GM12874 (cell line): Measurements from ENCODE around the gene VARS2.

Experiments used
- TF ChIP-seq, protein P1 (sequence below): IDR thresholded peaks from 2 replicates; pipeline ENCODE4 v1.5.1; 2011; ENCODE audit warnings: low read depth, mild to moderate bottlenecking, control low read depth, low read length, moderate library complexity; ENCODE audit not compliant: insufficient read depth

Gene VARS2

DNA sequence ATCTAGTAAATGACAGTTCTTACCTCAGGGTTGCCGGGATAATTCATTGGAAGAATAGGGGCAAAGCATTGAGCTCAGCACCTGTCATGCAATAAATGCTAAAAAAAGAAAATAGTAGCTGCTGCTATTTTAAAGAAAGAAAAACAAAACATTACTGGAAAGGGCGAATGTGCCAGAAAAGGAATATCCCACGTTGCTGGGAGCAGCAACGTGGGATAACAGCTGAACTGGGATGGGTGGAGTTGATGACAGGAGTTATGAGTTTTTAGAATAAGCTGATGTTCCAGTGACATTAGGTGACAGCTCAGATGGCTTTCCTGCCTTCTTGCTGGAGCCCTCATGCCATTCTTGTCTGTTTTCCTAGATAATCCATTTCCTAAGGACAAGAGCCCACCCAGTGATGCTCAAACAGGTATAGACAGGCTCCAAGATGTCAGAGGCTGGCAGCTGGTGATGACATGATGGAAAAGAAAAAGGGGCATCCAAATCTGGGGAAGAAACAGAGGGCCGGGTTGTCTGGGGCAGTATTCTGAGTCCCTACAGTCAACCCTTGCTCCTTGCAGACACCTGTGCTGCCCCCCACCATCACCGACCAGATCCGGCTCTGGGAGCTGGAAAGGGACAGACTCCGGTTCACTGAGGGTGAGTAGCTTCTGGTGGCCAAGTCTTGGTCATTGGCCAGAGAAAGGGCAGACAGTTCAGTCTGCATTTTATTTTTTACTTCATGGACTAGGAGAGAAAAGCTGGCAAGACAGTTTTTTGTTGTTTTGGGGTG is 1.1 kb upstream of the VARS2 start:
- TF ChIP-seq, protein P1, sequence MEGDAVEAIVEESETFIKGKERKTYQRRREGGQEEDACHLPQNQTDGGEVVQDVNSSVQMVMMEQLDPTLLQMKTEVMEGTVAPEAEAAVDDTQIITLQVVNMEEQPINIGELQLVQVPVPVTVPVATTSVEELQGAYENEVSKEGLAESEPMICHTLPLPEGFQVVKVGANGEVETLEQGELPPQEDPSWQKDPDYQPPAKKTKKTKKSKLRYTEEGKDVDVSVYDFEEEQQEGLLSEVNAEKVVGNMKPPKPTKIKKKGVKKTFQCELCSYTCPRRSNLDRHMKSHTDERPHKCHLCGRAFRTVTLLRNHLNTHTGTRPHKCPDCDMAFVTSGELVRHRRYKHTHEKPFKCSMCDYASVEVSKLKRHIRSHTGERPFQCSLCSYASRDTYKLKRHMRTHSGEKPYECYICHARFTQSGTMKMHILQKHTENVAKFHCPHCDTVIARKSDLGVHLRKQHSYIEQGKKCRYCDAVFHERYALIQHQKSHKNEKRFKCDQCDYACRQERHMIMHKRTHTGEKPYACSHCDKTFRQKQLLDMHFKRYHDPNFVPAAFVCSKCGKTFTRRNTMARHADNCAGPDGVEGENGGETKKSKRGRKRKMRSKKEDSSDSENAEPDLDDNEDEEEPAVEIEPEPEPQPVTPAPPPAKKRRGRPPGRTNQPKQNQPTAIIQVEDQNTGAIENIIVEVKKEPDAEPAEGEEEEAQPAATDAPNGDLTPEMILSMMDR = no peak

DNA sequence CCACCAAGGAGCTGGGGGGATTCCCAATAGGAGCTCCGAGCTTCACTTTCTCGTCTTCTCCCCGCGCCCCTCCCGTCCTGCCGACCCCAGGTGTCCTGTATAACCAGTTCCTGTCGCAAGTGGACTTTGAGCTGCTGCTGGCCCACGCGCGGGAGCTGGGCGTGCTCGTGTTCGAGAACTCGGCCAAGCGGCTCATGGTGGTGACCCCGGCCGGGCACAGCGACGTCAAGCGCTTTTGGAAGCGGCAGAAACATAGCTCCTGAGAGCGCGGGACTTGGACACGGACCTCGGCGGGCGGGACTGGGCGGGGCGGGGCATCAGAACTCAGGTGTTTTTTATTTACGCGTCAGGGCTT is 340 bp upstream of the VARS2 start:
- TF ChIP-seq, protein P1 = no peak

DNA sequence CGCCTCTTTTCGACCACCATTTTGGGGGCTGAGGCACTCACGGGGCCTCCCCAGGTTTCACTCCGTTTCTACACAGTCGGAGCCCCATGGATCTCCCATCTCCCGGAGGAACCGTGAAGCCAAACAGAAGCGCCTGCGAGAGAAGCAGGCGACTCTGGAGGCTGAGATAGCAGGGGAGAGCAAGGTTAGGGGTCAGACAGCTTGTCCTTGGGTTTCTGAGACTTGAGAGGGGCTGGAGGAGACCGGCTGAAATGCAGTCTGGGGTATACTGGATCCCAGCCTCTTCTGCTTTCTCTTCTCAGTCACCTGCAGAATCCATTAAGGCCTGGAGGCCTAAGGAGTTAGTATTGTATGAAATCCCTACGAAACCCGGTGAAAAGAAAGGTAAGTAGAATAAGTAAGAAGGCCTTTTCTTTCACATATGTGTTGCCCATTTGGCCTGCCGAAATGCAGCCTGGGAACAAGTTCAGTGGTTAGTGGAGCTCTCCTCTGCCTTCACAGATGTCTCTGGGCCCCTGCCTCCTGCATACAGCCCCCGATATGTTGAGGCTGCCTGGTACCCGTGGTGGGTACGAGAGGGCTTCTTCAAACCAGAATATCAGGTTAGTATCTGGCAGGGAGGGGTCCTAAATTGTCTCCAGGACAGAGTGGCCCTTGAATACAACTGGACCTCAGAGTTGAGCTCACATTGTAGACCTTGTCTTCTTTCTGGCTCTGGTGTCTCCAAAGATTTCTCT is 984 bp downstream of the VARS2 start:
- TF ChIP-seq, protein P1 = no peak

DNA sequence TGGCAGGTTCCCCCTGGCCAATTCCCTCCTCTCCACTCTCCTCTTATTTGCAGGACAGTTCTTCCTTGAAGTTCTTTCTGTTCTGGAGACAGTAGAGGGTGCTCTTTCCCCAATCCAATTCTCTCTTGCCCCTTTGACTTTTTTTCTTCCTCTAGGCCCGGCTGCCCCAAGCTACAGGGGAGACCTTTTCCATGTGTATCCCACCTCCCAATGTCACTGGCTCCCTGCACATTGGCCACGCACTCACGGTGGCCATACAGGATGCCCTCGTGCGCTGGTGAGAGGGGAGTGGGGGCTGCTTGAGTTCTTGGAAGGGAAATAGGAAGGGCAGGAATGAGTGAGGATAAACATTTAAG is 1.5 kb downstream of the VARS2 start:
- TF ChIP-seq, protein P1 = peak; percentile 68

DNA sequence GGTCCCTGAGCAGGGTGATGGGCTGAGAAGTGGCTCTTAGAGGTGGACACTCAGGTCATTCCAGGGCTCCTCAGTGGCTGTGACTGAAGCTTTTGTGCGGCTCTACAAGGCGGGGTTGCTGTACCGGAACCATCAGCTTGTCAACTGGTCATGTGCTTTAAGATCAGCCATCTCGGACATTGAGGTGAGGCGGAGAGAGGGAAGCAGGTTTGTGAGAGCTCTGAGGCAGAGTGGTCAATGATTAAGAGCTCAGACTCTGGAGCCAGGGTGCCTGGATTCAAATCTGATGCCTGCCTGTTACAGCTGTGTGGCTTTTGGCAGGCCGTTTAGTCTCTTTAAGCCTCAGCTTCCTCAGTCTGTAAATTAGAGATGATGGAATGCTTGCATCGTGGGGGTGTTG is 3.0 kb downstream of the VARS2 start:
- TF ChIP-seq, protein P1 = no peak

DNA sequence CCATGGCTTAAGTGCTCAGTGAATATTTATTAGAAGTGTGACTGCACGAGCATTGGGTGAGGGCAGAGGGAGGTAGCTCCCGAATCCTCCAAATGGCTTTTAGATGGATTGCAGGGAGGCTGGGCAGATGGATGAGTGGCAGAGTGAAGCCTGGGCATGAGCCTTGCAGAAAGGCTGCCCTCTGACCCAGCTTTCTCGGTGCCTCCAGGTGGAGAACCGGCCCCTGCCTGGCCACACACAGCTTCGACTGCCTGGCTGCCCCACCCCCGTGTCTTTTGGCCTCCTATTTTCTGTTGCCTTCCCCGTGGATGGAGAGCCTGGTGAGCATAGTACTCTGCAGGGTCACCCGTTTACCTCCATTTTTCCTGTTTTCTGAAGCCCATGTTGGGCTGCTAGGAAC is 3.4 kb downstream of the VARS2 start:
- TF ChIP-seq, protein P1 = no peak

DNA sequence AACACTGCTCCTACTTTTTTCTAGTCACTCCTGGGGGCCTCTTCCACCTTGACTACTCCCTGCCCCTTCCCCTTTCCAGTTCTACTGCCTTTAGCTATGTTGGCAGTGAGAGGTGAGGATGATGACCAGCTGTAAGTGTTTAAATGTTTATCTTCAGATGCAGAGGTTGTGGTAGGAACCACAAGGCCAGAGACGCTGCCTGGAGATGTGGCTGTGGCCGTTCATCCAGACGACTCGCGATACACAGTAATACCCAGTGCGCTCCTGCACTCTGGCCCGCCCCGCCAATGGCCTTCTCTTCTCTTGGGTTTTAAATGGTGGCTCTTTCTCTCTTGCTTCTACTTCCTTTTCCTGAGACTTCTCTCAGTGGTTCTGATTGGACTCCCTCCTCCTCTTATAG is 4.6 kb downstream of the VARS2 start:
- TF ChIP-seq, protein P1 = no peak
